ENCODE data around the gene ALG12.
A peak's percentile ranks its signal among the peaks of the same experiment; 100 is the strongest.

The ALG12 gene

GRCh38 chr22:49959782-49960158 lies 41.5 kb upstream of the ALG12 start:
- Histone ChIP-seq H3K79me2 (ENCODE audit: insufficient read depth, low read depth) (peaks cover 24% of the 10 kb centered on the region), H3K4me1 (ENCODE audit: low read depth, poor library complexity, severe bottlenecking) (peaks cover 9% of the 10 kb centered on the region), H3K9ac (peak overlapping the region; percentile 78), H4K20me1 (ENCODE audit: insufficient read depth) (no peaks in the 10 kb centered on the region), H2AFZ (ENCODE audit: low read depth) (peak overlapping the region; percentile 14; the same call in 1 of the 2 replicates), H3K27me3 (ENCODE audit: insufficient read depth, low read depth) (no peaks in the 10 kb centered on the region), H3K4me3 (IDR thresholded peaks at IDR 0.05; ENCODE audit: insufficient read depth, low read depth, low read length) (no peak overlapping the region), H3K36me3 (ENCODE audit: insufficient read depth) (no peaks in the 10 kb centered on the region), H3K27ac (peak overlapping the region; percentile 53), H3K4me2 (peak overlapping the region; percentile 53)
- TF ChIP-seq CTCF (conservative IDR thresholded peaks at IDR 0.05; ENCODE audit: low read depth, low read length), result no peak

GRCh38 chr22:49958931-49959781 lies 40.9 kb upstream of the ALG12 start:
- no peaks in the 10 kb centered on the region for H3K36me3 ChIP-seq (ENCODE audit: insufficient read depth)
- no peaks in the 10 kb centered on the region for H4K20me1 ChIP-seq (ENCODE audit: insufficient read depth)
- no peak for TF ChIP-seq CTCF (conservative IDR thresholded peaks at IDR 0.05; ENCODE audit: low read depth, low read length)
- H3K9ac ChIP-seq, result peak overlapping the region; percentile 78
- H3K4me3 ChIP-seq (IDR thresholded peaks at IDR 0.05; ENCODE audit: insufficient read depth, low read depth, low read length), result no peak overlapping the region
- peak overlapping the region; percentile 53 for H3K4me2 ChIP-seq
- peak overlapping the region; percentile 53 for H3K27ac ChIP-seq
- peaks cover 9% of the 10 kb centered on the region for H3K4me1 ChIP-seq (ENCODE audit: low read depth, poor library complexity, severe bottlenecking)
- no peak overlapping the region for H2AFZ ChIP-seq (ENCODE audit: low read depth)
- peaks cover 24% of the 10 kb centered on the region for H3K79me2 ChIP-seq (ENCODE audit: insufficient read depth, low read depth)
- H3K27me3 ChIP-seq (ENCODE audit: insufficient read depth, low read depth), result no peaks in the 10 kb centered on the region

GRCh38 chr22:49958366-49958921 lies 40.2 kb upstream of the ALG12 start:
- H3K4me2 ChIP-seq, result no peak overlapping the region

GRCh38 chr22:49957826-49958365 lies 39.7 kb upstream of the ALG12 start:
- Histone ChIP-seq H3K79me2 (ENCODE audit: insufficient read depth, low read depth) (peaks cover 15% of the 10 kb centered on the region), H3K9ac (no peak overlapping the region), H3K27me3 (ENCODE audit: insufficient read depth, low read depth) (no peaks in the 10 kb centered on the region), H3K4me3 (IDR thresholded peaks at IDR 0.05; ENCODE audit: insufficient read depth, low read depth, low read length) (no peak overlapping the region), H3K4me1 (ENCODE audit: low read depth, poor library complexity, severe bottlenecking) (peaks cover 5% of the 10 kb centered on the region), H3K4me2 (no peak overlapping the region), H3K36me3 (ENCODE audit: insufficient read depth) (no peaks in the 10 kb centered on the region), H4K20me1 (ENCODE audit: insufficient read depth) (no peaks in the 10 kb centered on the region), H3K27ac (no peak overlapping the region), H2AFZ (ENCODE audit: low read depth) (no peak overlapping the region)
- no peak for TF ChIP-seq CTCF (conservative IDR thresholded peaks at IDR 0.05; ENCODE audit: low read depth, low read length)

More at GRCh38 chr22:49958366-49958921, 40.2 kb upstream of the ALG12 start:
- no peak overlapping the region for H3K27ac ChIP-seq
- no peak for TF ChIP-seq CTCF (conservative IDR thresholded peaks at IDR 0.05; ENCODE audit: low read depth, low read length)
- no peak overlapping the region for H2AFZ ChIP-seq (ENCODE audit: low read depth)
- peaks cover 18% of the 10 kb centered on the region for H3K79me2 ChIP-seq (ENCODE audit: insufficient read depth, low read depth)
- H3K27me3 ChIP-seq (ENCODE audit: insufficient read depth, low read depth), result no peaks in the 10 kb centered on the region
- no peaks in the 10 kb centered on the region for H3K36me3 ChIP-seq (ENCODE audit: insufficient read depth)
- H3K4me1 ChIP-seq (ENCODE audit: low read depth, poor library complexity, severe bottlenecking), result peaks cover 9% of the 10 kb centered on the region
- no peak overlapping the region for H3K9ac ChIP-seq
- H3K4me3 ChIP-seq (IDR thresholded peaks at IDR 0.05; ENCODE audit: insufficient read depth, low read depth, low read length), result no peak overlapping the region
- H4K20me1 ChIP-seq (ENCODE audit: insufficient read depth), result no peaks in the 10 kb centered on the region
